ENCODE data around the gene ALDH7A1.
A peak's percentile ranks its signal among the peaks of the same experiment; 100 is the strongest.
"Not testable (repeated sequence)": the region's sequence is repeated elsewhere in the genome, so short reads cannot be mapped to it uniquely, and the experiment has no call there.

Gene ALDH7A1

GRCh38 chr5:126594748-126595485 is at the start of gene ALDH7A1:
Gene ALDH7A1, minus strand, starts transcription at chr5:126595219. Its CDS starts 21 bp downstream, at chr5:126595198.
- peak; percentile 92 for DNase-seq (ENCODE audit: low spot score)

DNA sequence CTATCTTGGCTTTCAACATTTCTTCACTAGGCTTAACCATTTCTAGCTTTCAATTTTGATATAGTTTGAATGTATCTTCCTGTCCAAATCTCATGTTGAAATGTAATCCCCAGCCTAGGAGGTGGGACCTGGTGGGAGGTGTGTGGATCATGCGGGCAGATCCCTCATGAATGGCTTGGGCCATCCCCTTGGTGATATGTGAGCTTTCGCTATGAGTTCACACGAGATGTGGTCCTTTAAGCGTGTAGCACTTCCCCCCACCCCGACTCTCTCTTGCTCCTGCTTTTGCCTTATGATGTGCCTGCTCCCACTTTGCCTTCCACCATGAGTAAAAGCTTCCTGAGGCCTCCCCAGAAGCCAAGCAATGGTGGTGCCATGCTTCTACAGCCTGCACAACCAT is 46.4 kb upstream of the ALDH7A1 start:
- DNase-seq (ENCODE audit: low spot score) = no peak

- no peak for DNase-seq (ENCODE audit: low spot score)
Measured at GRCh38 chr5:126640866-126641265, 45.8 kb upstream of the ALDH7A1 start.

- no peak for DNase-seq (ENCODE audit: low spot score)
Measured at GRCh38 chr5:126636956-126637355, 41.9 kb upstream of the ALDH7A1 start.

- no peak for DNase-seq (ENCODE audit: low spot score)
Measured at GRCh38 chr5:126635585-126635984, 40.6 kb upstream of the ALDH7A1 start.

DNA sequence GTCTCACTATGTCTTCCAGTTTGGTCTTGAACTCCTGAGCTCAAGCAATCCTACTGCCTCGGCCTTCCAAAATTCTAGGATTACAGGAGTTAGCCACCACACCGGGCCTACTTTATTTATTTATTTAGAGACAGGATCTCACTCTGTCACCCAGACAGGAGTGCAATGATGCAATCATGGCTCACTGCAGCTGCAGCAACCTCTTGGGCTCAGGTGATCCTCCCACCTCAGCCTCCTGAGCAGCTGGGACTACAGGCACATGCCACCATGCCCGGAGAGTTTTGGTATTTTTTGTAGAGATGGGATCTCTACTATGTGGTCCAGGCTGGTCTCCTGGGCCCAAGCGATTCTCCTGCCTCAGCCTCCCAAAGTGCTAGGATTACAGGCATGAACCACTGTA is 38.5 kb upstream of the ALDH7A1 start:
- DNase-seq (ENCODE audit: low spot score) = no peak

GRCh38 chr5:126631920-126632319 is 36.9 kb upstream of the ALDH7A1 start:
- no peak for DNase-seq (ENCODE audit: low spot score)

GRCh38 chr5:126628102-126628501 is 33.1 kb upstream of the ALDH7A1 start:
- peak; percentile 10 for DNase-seq (ENCODE audit: low spot score)

DNA sequence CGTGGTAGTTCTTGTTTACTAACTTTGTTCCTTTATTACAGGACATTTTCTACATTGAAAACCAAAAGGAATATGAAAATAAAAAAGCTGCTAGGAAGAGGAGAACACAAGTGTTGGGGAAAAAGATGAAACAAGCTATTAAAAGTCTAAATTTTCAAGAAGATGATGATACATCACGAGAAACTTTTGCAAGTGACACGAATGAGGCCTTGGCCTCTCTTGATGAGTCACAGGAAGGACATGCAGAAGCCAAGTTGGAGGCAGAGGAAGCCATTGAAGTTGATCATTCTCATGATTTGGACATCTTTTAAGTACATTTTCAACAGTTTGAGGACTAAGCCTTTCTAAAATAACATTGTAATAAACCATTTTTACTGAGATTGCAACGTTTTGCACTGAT is 29.5 kb upstream of the ALDH7A1 start:
- no peak for DNase-seq (ENCODE audit: low spot score)

DNA sequence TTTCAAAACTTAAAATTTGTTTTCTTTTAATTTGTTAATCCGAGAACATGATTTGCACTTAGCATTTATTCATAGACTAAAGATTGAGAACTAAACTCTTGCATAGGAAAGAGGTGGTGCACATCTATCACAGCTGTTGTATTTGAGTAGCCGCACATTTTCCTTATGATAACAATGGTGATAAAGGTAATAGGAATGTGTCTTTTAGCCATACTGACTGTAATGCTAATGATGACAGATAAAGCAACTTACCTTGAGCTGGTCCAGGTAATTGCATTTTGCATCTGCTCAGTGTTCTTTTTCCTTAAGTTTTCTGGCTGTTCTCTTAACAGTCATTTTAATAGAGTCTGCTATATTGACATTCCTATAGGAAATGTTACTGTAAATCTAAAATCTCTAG is 24.8 kb upstream of the ALDH7A1 start:
- no peak for DNase-seq (ENCODE audit: low spot score)

DNA sequence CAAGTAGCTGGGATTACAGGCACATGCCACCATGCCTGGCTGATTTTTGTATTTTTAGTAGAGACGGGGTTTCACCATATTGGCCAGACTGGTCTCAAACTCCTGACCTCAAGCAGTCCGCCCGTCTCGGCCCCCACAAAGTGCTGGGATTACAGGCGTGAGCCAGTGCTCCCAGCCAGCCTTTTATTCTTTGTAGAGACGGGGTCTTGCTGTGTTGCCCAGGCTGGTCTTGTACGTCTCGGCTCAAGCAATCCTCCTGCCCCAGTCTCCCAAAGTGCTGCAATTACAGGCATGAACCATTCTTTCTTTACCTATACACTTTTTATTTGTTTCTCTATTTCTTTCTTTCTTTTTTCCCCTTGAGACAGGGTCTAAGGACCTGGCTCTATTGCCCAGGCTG is 22.6 kb upstream of the ALDH7A1 start:
- DNase-seq (ENCODE audit: low spot score) = not testable (repeated sequence)

- DNase-seq (ENCODE audit: low spot score) = no peak
Measured at GRCh38 chr5:126615286-126615685, 20.3 kb upstream of the ALDH7A1 start.

DNA sequence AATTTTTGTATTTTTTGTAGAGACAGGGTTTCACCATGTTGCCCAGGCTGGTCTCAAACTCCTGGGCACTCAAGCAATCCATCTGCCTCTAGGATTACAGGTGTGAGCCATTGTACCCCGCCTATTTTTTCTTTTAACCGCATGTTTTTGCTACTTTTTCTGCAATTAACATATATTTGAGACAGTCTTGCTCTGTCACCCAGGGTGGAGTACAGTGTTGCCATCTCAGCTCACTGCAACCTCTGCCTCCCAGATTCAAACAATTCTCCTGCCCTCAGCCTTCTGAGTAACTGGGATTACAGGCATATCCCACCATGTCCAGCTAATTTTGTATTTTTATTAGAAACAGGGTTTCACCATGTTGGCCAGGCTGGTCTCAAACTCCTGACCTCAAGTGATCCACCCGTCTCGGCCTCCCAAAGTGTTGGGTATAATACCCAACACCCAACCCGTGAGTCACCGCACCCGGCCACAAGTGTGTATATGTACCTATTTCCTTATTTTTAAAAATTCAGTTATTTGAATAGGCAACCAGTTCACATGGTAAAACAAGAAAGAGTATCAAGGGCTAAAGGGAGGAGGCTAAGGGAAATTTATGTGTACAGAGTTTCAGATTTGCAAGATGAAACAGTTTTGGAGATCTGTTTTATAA is 19.0 kb upstream of the ALDH7A1 start:
- DNase-seq (ENCODE audit: low spot score) = no peak

DNA sequence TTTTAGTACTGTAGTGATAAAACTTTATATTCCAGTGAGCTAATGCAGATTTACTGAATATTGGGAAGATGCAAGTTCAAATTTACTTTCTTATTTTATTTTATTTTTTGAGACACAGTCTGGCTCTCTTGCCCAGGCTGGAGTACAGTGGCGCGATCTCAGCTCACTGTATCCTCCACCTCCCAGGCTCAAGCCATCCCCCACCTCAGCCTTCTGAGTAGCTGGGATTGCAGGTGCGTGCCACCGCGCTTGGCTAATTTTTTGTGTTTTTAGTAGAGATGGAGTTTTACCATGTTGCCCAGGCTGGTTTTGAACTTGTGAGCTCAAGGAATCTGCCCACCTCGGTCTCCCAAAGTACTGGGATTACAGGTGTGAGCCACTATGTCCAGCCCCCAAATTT is 15.6 kb upstream of the ALDH7A1 start:
- no peak for DNase-seq (ENCODE audit: low spot score)

GRCh38 chr5:126610160-126610559 is 15.1 kb upstream of the ALDH7A1 start:
- DNase-seq (ENCODE audit: low spot score) = no peak

DNA sequence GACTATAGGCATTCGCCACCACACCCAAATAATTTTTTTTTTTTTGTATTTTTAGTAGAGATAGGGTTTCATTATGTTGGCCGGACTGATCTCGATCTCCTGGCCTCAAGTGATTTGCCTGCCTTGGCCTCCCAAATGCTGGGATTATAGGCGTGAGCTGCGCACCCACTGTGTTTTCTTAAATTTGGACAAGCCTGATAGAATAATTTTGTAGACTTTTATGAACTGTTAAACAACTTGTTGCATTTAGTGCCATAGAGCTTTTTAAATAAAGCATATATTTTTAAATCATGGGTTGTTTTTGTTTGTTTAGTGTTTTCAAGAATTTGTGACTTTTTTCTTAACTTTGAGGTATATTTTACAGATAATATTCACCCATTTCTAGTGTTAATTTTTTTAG is 10.5 kb upstream of the ALDH7A1 start:
- DNase-seq (ENCODE audit: low spot score) = no peak

GRCh38 chr5:126603402-126603991 is 8.5 kb upstream of the ALDH7A1 start:
- DNase-seq (ENCODE audit: low spot score) = no peak

GRCh38 chr5:126600631-126601511 is 5.9 kb upstream of the ALDH7A1 start, which contains the start of gene PHAX:
Gene PHAX, plus strand, starts transcription at chr5:126600947. Its CDS starts 16 bp downstream, at chr5:126600963.
- peak; percentile 76 for DNase-seq (ENCODE audit: low spot score)

DNA sequence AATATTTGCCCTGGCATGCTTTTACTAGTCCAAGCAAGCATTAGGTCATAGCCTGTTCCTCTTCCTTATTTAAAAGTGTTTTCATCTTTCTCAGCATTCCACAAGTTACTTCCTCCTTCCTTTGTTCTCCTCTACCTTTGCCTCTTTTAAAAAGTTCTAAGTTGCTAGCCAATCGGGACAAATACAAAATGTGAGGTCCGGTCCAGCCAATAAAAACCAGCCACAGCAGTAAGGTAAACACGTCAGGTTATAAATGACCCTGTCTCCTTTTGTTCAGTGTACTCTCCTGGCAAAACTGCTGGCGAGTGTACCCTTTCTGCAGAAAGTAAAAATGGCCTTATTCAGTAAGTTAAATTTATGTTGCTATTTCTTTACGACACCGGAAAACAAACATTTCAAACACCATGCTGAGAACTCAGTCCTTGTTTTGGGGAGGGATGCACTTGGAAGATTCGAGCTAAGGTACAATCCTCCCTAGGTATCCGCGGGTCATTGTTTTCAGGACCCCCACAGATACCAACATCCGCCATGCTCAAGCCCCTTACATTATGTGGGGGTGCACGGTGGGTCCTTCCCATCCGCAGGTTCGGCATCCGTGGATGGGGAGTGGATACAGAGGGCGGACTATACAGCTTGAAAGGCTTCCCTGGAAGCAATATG is 5.1 kb upstream of the ALDH7A1 start:
- not testable (repeated sequence) for DNase-seq (ENCODE audit: low spot score)

GRCh38 chr5:126599499-126599898 is 4.5 kb upstream of the ALDH7A1 start:
- no peak for DNase-seq (ENCODE audit: low spot score)

DNA sequence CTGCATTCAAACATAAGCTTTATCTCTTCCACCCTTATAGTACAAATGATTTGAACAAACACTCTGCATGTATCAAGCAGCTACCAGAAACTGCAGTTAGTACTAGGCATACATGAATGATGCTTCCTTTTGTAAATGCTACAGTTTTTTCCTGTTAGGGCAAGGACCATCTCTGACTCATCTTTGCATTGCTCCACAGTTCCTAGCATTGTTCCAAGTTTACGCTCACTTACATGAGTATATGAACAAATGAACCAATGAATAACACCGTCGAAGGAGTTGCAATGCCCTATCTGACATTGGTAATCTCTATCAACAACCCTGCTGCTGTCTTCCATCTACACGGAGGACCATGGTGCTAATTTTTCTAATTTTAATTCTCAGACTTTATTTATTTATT is 2.1 kb upstream of the ALDH7A1 start:
- DNase-seq (ENCODE audit: low spot score) = peak; percentile 4

All from cerebellar cortex (tissue), 1 donor.